CD14-positive monocyte (primary cell): ENCODE data around the gene POMT2. TPM values are rescaled to one million over a fixed set of nuclear protein-coding genes. Genes with fewer than 3 reads are reported as not detected.

Experiments
- DNase-seq, 3 donors: peaks; one replicate each; pipeline ENCODE4 v3.0.0-alpha.2; 2011 to 2022
- H2AFZ ChIP-seq: 2 replicates; pipeline ENCODE4 v1.6.0; 2012; ENCODE audit warnings: mild to moderate bottlenecking, low read depth, low read length, inconsistent platforms; ENCODE audit not compliant: insufficient read depth, poor library complexity, severe bottlenecking
- H3K27ac ChIP-seq, 2 donors: 1 replicate in 1 of 2; 2 replicates in 1 of 2; pipeline ENCODE4 v1.5.1; 2012 to 2013; ENCODE audit warnings: low read length in 2 of 2, control low read depth in 1 of 2, inconsistent platforms in 1 of 2, low read depth in 1 of 2, mild to moderate bottlenecking in 1 of 2
- H3K27me3 ChIP-seq, 2 donors: one replicate each; pipeline versions ENCODE4 v1.6.0 to v1.6.1; 2011 to 2013; ENCODE audit warnings: low read length in 2 of 2; ENCODE audit not compliant: control insufficient read depth in 2 of 2, insufficient read depth in 2 of 2
- H3K36me3 ChIP-seq, 2 donors: replicated peaks in 1 of 2; 1 replicate in 1 of 2; 2 replicates in 1 of 2; pipeline versions ENCODE4 v1.5.1 to v1.6.1; 2012 to 2013; ENCODE audit warnings: low read length in 2 of 2, control low read depth in 1 of 2, inconsistent platforms in 1 of 2, mild to moderate bottlenecking in 1 of 2; ENCODE audit not compliant: insufficient read depth in 2 of 2, control insufficient read depth in 1 of 2
- H3K4me1 ChIP-seq, 2 donors: 1 replicate in 1 of 2; 2 replicates in 1 of 2; pipeline versions ENCODE4 v1.5.1 to v1.6.1; 2012 to 2013; ENCODE audit warnings: low read length in 2 of 2, control low read depth in 1 of 2, inconsistent platforms in 1 of 2, mild to moderate bottlenecking in 1 of 2, moderate library complexity in 1 of 2; ENCODE audit not compliant: insufficient read depth in 2 of 2, control insufficient read depth in 1 of 2
- H3K4me2 ChIP-seq: replicated peaks from 2 replicates; pipeline ENCODE3; 2012; ENCODE audit warnings: low read length, moderate library complexity, mild to moderate bottlenecking; ENCODE audit not compliant: poor library complexity, severe bottlenecking; ENCODE audit errors: extremely low read depth
- H3K4me3 ChIP-seq, 3 experiments: fragments of 200-600 bp in 1 of 3; sonication (generic) in 1 of 3; replicated peaks in 1 of 3; 1 replicate in 2 of 3; 2 replicates in 1 of 3; pipeline ENCODE4 v1.5.1; 2011 to 2013; ENCODE audit warnings: low read length in 3 of 3, mild to moderate bottlenecking in 3 of 3, control low read depth in 2 of 3, low read depth in 2 of 3, inconsistent platforms in 1 of 3, moderate library complexity in 1 of 3
- H3K79me2 ChIP-seq: 2 replicates; pipeline ENCODE4 v1.6.0; 2012; ENCODE audit warnings: mild to moderate bottlenecking, control low read depth, inconsistent platforms, low read length, moderate library complexity; ENCODE audit not compliant: insufficient read depth
- H3K9ac ChIP-seq: 2 replicates; pipeline ENCODE4 v1.6.0; 2017; ENCODE audit warnings: low read length, mild to moderate bottlenecking; ENCODE audit not compliant: insufficient read depth, poor library complexity, severe bottlenecking
- H3K9me3 ChIP-seq, 2 donors: replicated peaks in 1 of 2; 1 replicate in 1 of 2; 2 replicates in 1 of 2; pipeline versions ENCODE4 v1.5.1 to v1.6.1; 2012 to 2013; ENCODE audit warnings: low read length in 2 of 2, control low read depth in 1 of 2; ENCODE audit not compliant: control insufficient read depth in 1 of 2, insufficient read depth in 1 of 2
- H4K20me1 ChIP-seq: 2 replicates; pipeline ENCODE4 v1.6.0; 2012; ENCODE audit warnings: mild to moderate bottlenecking, low read length, control low read depth, moderate library complexity; ENCODE audit not compliant: insufficient read depth
- H3K27ac Mint-ChIP-seq, 7 donors: one replicate each; pipeline ENCODE4 v1.8.0; 2020; ENCODE audit warnings: mild to moderate bottlenecking in 7 of 7, mixed read lengths in 7 of 7, moderate library complexity in 6 of 7, inconsistent platforms in 2 of 7
- H3K27me3 Mint-ChIP-seq, 3 donors: one replicate each; pipeline ENCODE4 v1.8.0; 2021 to 2022; ENCODE audit warnings: low read depth in 3 of 3, mild to moderate bottlenecking in 3 of 3, mixed read lengths in 3 of 3, moderate library complexity in 3 of 3, inconsistent platforms in 1 of 3
- H3K36me3 Mint-ChIP-seq, 2 donors: one replicate each; pipeline ENCODE4 v1.8.0; 2020; ENCODE audit warnings: mixed read lengths in 2 of 2, inconsistent platforms in 1 of 2, mild to moderate bottlenecking in 1 of 2
- H3K4me1 Mint-ChIP-seq: one replicate; pipeline ENCODE4 v1.8.0; 2020; ENCODE audit warnings: mild to moderate bottlenecking, mixed read lengths
- H3K4me3 Mint-ChIP-seq, 2 donors: one replicate each; pipeline ENCODE4 v1.8.0; 2020; ENCODE audit warnings: mild to moderate bottlenecking in 2 of 2, mixed read lengths in 2 of 2, moderate library complexity in 1 of 2
- H3K9me3 Mint-ChIP-seq, 7 donors: one replicate each; pipeline ENCODE4 v1.8.0; 2020 to 2022; ENCODE audit warnings: mixed read lengths in 7 of 7, mild to moderate bottlenecking in 6 of 7, moderate library complexity in 6 of 7, inconsistent platforms in 2 of 7
- CTCF ChIP-seq: fragments of 200-600 bp; IDR thresholded peaks from one replicate; pipeline ENCODE4 v1.8.0; 2022; ENCODE audit warnings: antibody characterized with exemption, mild to moderate bottlenecking
- WGBS: methylation state at CpG from one replicate; pipeline ENCODE4 v1.1.5; 2013; ENCODE audit warnings: missing lambda C conversion rate; ENCODE audit not compliant: insufficient coverage; 5-methylcytosine and 5-hydroxymethylcytosine counted together
- intact Hi-C, 2 donors: fragments of 100-400 bp; cut with micrococcal nuclease; formaldehyde crosslinking; loops; one replicate each; pipeline versions ENCODE4 v1.15.0 to v1.15.1; 2023
- polyA plus RNA-seq, 3 donors: library from polyadenylated mRNA; depleted of rRNA in 1 of 3; unstranded in 2 of 3; stranded (reverse) in 1 of 3; fragments of 300-500 nt in 2 of 3; fragments of >200 nt in 1 of 3; fragmentation: Illumina TruSeq in 2 of 3; gene quantifications; 1 replicate in 2 of 3; 2 replicates in 1 of 3; pipeline ENCODE4 v1.2.3, GENCODE V29; 2012 to 2021

The POMT2 gene
- polyA plus RNA-seq, 3 donors = 1.5 to 8.9 (median 1.8) TPM

GRCh38 chr14:77253333-77254190, 67.1 kb downstream of the POMT2 start:
- Histone ChIP-seq H3K27ac (no peak overlapping the region), H2AFZ (no peak overlapping the region), H3K4me3 (no peak overlapping the region), H3K36me3 (peaks cover 0 to 2% of the 10 kb centered on the region in 2 donors), H3K9me3 (no peaks in the 10 kb centered on the region), H3K27me3 (no peaks in the 10 kb centered on the region), H3K4me1 (no peaks in the 10 kb centered on the region), H3K79me2 (no peaks in the 10 kb centered on the region), H3K4me2 (no peak overlapping the region), H4K20me1 (no peaks in the 10 kb centered on the region), H3K9ac (no peak overlapping the region)
- H3K27me3 Mint-ChIP-seq = peaks cover 5 to 11% (median 8%) of the 10 kb centered on the region in 3 donors
- intact Hi-C loops = no loop called here
- no peaks in the 10 kb centered on the region for H3K36me3 Mint-ChIP-seq
- 56% methylated on average over 17 of the region's 20 CpGs for WGBS
- no peaks in the 10 kb centered on the region for H3K4me1 Mint-ChIP-seq
- no peak for TF ChIP-seq CTCF
- H3K27ac Mint-ChIP-seq = no peak overlapping the region
- H3K9me3 Mint-ChIP-seq = peaks cover 0 to 2% (median 0%) of the 10 kb centered on the region in 7 donors
- no peak overlapping the region for H3K4me3 Mint-ChIP-seq
- no peak for DNase-seq

- Histone ChIP-seq H3K4me2 (no peak overlapping the region), H3K4me3 (no peak overlapping the region), H3K9ac (no peak overlapping the region), H3K27me3 (no peaks in the 10 kb centered on the region), H4K20me1 (no peaks in the 10 kb centered on the region), H3K4me1 (no peaks in the 10 kb centered on the region), H2AFZ (no peak overlapping the region), H3K79me2 (no peaks in the 10 kb centered on the region), H3K27ac (no peak overlapping the region), H3K36me3 (peaks cover 0 to 5% of the 10 kb centered on the region in 2 donors), H3K9me3 (no peaks in the 10 kb centered on the region)
- Mint-ChIP-seq H3K4me1 (no peaks in the 10 kb centered on the region), H3K27ac (no peak overlapping the region), H3K9me3 (peaks cover 0 to 2% (median 0%) of the 10 kb centered on the region in 7 donors), H3K4me3 (no peak overlapping the region), H3K27me3 (peaks cover 5 to 8% (median 8%) of the 10 kb centered on the region in 3 donors), H3K36me3 (no peaks in the 10 kb centered on the region)
- intact Hi-C loops = no loop called here
- TF ChIP-seq CTCF = no peak
- WGBS = 99% methylated on average over 8 of the region's 11 CpGs
- DNase-seq = no peak
Measured at GRCh38 chr14:77251870-77252269, 68.8 kb downstream of the POMT2 start.
